ENCODE data around the gene BFSP1. TPM values are rescaled to one million over a fixed set of nuclear protein-coding genes. Genes with fewer than 3 reads are reported as not detected.

Gene BFSP1
- total and polyA plus RNA-seq, 2 of the 8 experiments (the other 6 are each of a cell fraction or from before 2014, with no cell fraction given) = 1.5 to 2.5 TPM

DNA sequence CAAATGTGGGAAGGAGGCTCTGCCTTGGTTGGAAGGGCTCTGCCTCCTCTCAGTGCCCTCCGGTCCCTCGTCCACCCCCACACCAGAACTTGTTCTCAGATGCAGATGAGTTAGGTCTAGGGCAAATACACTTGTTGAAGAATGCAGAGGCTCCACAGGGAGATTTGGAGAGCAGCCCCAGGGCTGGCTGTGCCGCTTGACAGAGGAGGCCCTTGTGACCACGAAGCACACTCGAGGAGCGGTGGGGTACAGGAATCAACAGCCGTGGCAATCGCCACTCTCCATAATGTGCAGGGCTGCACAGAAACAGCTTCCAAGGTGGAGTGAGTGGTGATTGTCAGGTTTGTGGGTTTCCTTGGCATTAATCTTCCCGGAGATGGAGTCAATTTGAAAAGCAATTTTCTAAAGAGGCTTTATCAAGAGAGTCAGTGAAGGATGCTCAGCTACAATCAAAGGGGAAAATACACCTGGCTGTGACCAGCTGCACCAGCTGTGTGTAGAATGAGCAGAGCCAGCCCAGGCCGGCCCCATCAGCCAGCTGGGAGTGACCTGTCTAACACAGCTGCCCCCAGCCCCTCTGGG lies 59.5 kb downstream of the BFSP1 start (continued):
- TF ChIP-seq, protein P1, sequence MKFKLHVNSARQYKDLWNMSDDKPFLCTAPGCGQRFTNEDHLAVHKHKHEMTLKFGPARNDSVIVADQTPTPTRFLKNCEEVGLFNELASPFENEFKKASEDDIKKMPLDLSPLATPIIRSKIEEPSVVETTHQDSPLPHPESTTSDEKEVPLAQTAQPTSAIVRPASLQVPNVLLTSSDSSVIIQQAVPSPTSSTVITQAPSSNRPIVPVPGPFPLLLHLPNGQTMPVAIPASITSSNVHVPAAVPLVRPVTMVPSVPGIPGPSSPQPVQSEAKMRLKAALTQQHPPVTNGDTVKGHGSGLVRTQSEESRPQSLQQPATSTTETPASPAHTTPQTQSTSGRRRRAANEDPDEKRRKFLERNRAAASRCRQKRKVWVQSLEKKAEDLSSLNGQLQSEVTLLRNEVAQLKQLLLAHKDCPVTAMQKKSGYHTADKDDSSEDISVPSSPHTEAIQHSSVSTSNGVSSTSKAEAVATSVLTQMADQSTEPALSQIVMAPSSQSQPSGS (IDR thresholded peaks at IDR 0.05; ENCODE audit: low read length) = no peak
- TF ChIP-seq ASH2L (IDR thresholded peaks at IDR 0.05; ENCODE audit: low read length) (no peak), RAD21 (IDR thresholded peaks at IDR 0.05 in 1 of 2, conservative IDR thresholded peaks at IDR 0.05 in 1 of 2; ENCODE audit: low read depth in 2 of 2, low read length in 2 of 2) (no peak), JUN (IDR thresholded peaks at IDR 0.05; ENCODE audit: low read depth, low read length) (no peak), NRF1 (IDR thresholded peaks at IDR 0.05; ENCODE audit: low read depth, low read length) (no peak), CTBP2 (IDR thresholded peaks at IDR 0.05; ENCODE audit: borderline replicate concordance, insufficient read depth, insufficient read length, low read length) (no peak)
